ENCODE measurements around the gene TANGO6.

The TANGO6 gene

GRCh38 chr16:69005641-69006355, 162.5 kb downstream of the TANGO6 start:
- Histone ChIP-seq H3K4me1 (ENCODE audit: insufficient read depth, insufficient read length) (no peaks in the 10 kb centered on the region), H3K4me3 (ENCODE audit: insufficient read length, low read depth) (no peak overlapping the region), H3K27me3 (ENCODE audit: insufficient read depth, insufficient read length) (no peaks in the 10 kb centered on the region), H3K36me3 (ENCODE audit: insufficient read depth, insufficient read length, low read length) (no peaks in the 10 kb centered on the region), H3K9ac (ENCODE audit: insufficient read length, low read depth) (no peak overlapping the region), H3K9me3 (ENCODE audit: insufficient read depth, low read length) (peaks cover 46% of the 10 kb centered on the region)
- no peak for DNase-seq (ENCODE audit: low read depth, low spot score)
- TF ChIP-seq YY1 (IDR thresholded peaks at IDR 0.05; ENCODE audit: insufficient read depth, insufficient read length): no peak

- no peaks in the 10 kb centered on the region for H3K27me3 ChIP-seq (ENCODE audit: insufficient read depth, insufficient read length)
- no peaks in the 10 kb centered on the region for H3K9me3 ChIP-seq (ENCODE audit: insufficient read depth, low read length)
- no peaks in the 10 kb centered on the region for H3K4me1 ChIP-seq (ENCODE audit: insufficient read depth, insufficient read length)
- no peak for DNase-seq (ENCODE audit: low read depth, low spot score)
- no peak overlapping the region for H3K9ac ChIP-seq (ENCODE audit: insufficient read length, low read depth)
- no peak for TF ChIP-seq SUZ12 (IDR thresholded peaks at IDR 0.05; ENCODE audit: extremely low read depth, insufficient read depth, insufficient read length)
- no peaks in the 10 kb centered on the region for H3K36me3 ChIP-seq (ENCODE audit: insufficient read depth, insufficient read length, low read length)
- H3K4me3 ChIP-seq (ENCODE audit: insufficient read length, low read depth): no peak overlapping the region
Observed at GRCh38 chr16:69012906-69013305, 169.6 kb downstream of the TANGO6 start.

GRCh38 chr16:69013991-69014390, 170.7 kb downstream of the TANGO6 start:
- no peak for DNase-seq (ENCODE audit: low read depth, low spot score)
- H3K4me3 ChIP-seq (ENCODE audit: insufficient read length, low read depth): no peak overlapping the region

GRCh38 chr16:69014811-69015210, 171.5 kb downstream of the TANGO6 start:
- Histone ChIP-seq H3K9me3 (ENCODE audit: insufficient read depth, low read length) (no peaks in the 10 kb centered on the region), H3K4me1 (ENCODE audit: insufficient read depth, insufficient read length) (no peaks in the 10 kb centered on the region), H3K4me3 (ENCODE audit: insufficient read length, low read depth) (no peak overlapping the region), H3K27me3 (ENCODE audit: insufficient read depth, insufficient read length) (no peaks in the 10 kb centered on the region), H3K36me3 (ENCODE audit: insufficient read depth, insufficient read length, low read length) (no peaks in the 10 kb centered on the region), H3K9ac (ENCODE audit: insufficient read length, low read depth) (no peak overlapping the region)
- DNase-seq (ENCODE audit: low read depth, low spot score): no peak
- TF ChIP-seq ZNF274 (IDR thresholded peaks at IDR 0.05; ENCODE audit: low read depth, low read length) (no peak), SUZ12 (IDR thresholded peaks at IDR 0.05; ENCODE audit: extremely low read depth, insufficient read depth, insufficient read length) (no peak), YY1 (IDR thresholded peaks at IDR 0.05; ENCODE audit: insufficient read depth, insufficient read length) (no peak)

More at GRCh38 chr16:69013991-69014390, 170.7 kb downstream of the TANGO6 start:
- Histone ChIP-seq H3K9me3 (ENCODE audit: insufficient read depth, low read length) (no peaks in the 10 kb centered on the region), H3K9ac (ENCODE audit: insufficient read length, low read depth) (no peak overlapping the region), H3K27me3 (ENCODE audit: insufficient read depth, insufficient read length) (no peaks in the 10 kb centered on the region), H3K4me1 (ENCODE audit: insufficient read depth, insufficient read length) (no peaks in the 10 kb centered on the region), H3K36me3 (ENCODE audit: insufficient read depth, insufficient read length, low read length) (no peaks in the 10 kb centered on the region)
- TF ChIP-seq SUZ12 (IDR thresholded peaks at IDR 0.05; ENCODE audit: extremely low read depth, insufficient read depth, insufficient read length) (no peak), YY1 (IDR thresholded peaks at IDR 0.05; ENCODE audit: insufficient read depth, insufficient read length) (no peak)

GRCh38 chr16:69017036-69017783, 173.9 kb downstream of the TANGO6 start:
- no peak for DNase-seq (ENCODE audit: low read depth, low spot score)
- no peak overlapping the region for H3K4me3 ChIP-seq (ENCODE audit: insufficient read length, low read depth)
- H3K4me1 ChIP-seq (ENCODE audit: insufficient read depth, insufficient read length): no peaks in the 10 kb centered on the region
- H3K36me3 ChIP-seq (ENCODE audit: insufficient read depth, insufficient read length, low read length): no peaks in the 10 kb centered on the region
- no peaks in the 10 kb centered on the region for H3K27me3 ChIP-seq (ENCODE audit: insufficient read depth, insufficient read length)
- no peak overlapping the region for H3K9ac ChIP-seq (ENCODE audit: insufficient read length, low read depth)
- no peaks in the 10 kb centered on the region for H3K9me3 ChIP-seq (ENCODE audit: insufficient read depth, low read length)
- TF ChIP-seq SUZ12 (IDR thresholded peaks at IDR 0.05; ENCODE audit: extremely low read depth, insufficient read depth, insufficient read length): no peak
- no peak for TF ChIP-seq YY1 (IDR thresholded peaks at IDR 0.05; ENCODE audit: insufficient read depth, insufficient read length)
- TF ChIP-seq ZNF274 (IDR thresholded peaks at IDR 0.05; ENCODE audit: low read depth, low read length): no peak

- Histone ChIP-seq H3K36me3 (ENCODE audit: insufficient read depth, insufficient read length, low read length) (peaks cover 11% of the 10 kb centered on the region), H3K27me3 (ENCODE audit: insufficient read depth, insufficient read length) (no peaks in the 10 kb centered on the region), H3K4me3 (ENCODE audit: insufficient read length, low read depth) (no peak overlapping the region), H3K9ac (ENCODE audit: insufficient read length, low read depth) (no peak overlapping the region), H3K9me3 (ENCODE audit: insufficient read depth, low read length) (no peaks in the 10 kb centered on the region), H3K4me1 (ENCODE audit: insufficient read depth, insufficient read length) (no peaks in the 10 kb centered on the region)
- TF ChIP-seq ZNF274 (IDR thresholded peaks at IDR 0.05; ENCODE audit: low read depth, low read length) (no peak), YY1 (IDR thresholded peaks at IDR 0.05; ENCODE audit: insufficient read depth, insufficient read length) (no peak), SUZ12 (IDR thresholded peaks at IDR 0.05; ENCODE audit: extremely low read depth, insufficient read depth, insufficient read length) (no peak)
- DNase-seq (ENCODE audit: low read depth, low spot score): no peak
Observed at GRCh38 chr16:69019811-69020210, 176.5 kb downstream of the TANGO6 start.

- DNase-seq (ENCODE audit: low read depth, low spot score): no peak
- Histone ChIP-seq H3K27me3 (ENCODE audit: insufficient read depth, insufficient read length) (no peaks in the 10 kb centered on the region), H3K4me3 (ENCODE audit: insufficient read length, low read depth) (no peak overlapping the region), H3K9ac (ENCODE audit: insufficient read length, low read depth) (no peak overlapping the region), H3K4me1 (ENCODE audit: insufficient read depth, insufficient read length) (no peaks in the 10 kb centered on the region), H3K9me3 (ENCODE audit: insufficient read depth, low read length) (no peaks in the 10 kb centered on the region), H3K36me3 (ENCODE audit: insufficient read depth, insufficient read length, low read length) (peaks cover 12% of the 10 kb centered on the region)
- TF ChIP-seq SUZ12 (IDR thresholded peaks at IDR 0.05; ENCODE audit: extremely low read depth, insufficient read depth, insufficient read length) (no peak), ZNF274 (IDR thresholded peaks at IDR 0.05; ENCODE audit: low read depth, low read length) (no peak), YY1 (IDR thresholded peaks at IDR 0.05; ENCODE audit: insufficient read depth, insufficient read length) (no peak)
Observed at GRCh38 chr16:69029121-69029520, 185.8 kb downstream of the TANGO6 start.

All from NT2/D1 (cell line).